Measurements from ENCODE around the gene TACC2. TPM values are rescaled to one million over a fixed set of nuclear protein-coding genes. Genes with fewer than 3 reads are reported as not detected.

TACC2 gene
- total RNA-seq, 4 donors from 2014 or later = 95.9 to 122 (median 114) TPM

GRCh38 chr10:122135251-122136025 lies 146.5 kb downstream of the TACC2 start:
- Histone ChIP-seq H3K4me1 (peaks cover 61 to 77% of the 10 kb centered on the region in 2 donors), H3K9me3 (no peaks in the 10 kb centered on the region), H3K27me3 (no peaks in the 10 kb centered on the region), H3K4me3 (replicated peaks in 1 of 3) (no peak overlapping the region), H3K36me3 (peaks cover 0 to 3% of the 10 kb centered on the region in 2 donors), H3K27ac (peak overlapping the region; percentile 86 to 97 (median 97))
- WGBS, 2 donors = 66 to 70% methylated on average over 12 to 13 of the region's 13 CpGs
- intact Hi-C loops (cut with DNase I) = no loop called here
- no peak for TF ChIP-seq CTCF (IDR thresholded peaks at IDR 0.05)
- peak in 1 of 2 donors; percentile 62 for TF ChIP-seq POLR2A (IDR thresholded peaks at IDR 0.05)
- peak; percentile 57 to 62 for DNase-seq

- WGBS, 2 donors = 36 to 63% methylated on average over 16 of the region's 16 CpGs
- H3K36me3 ChIP-seq = peaks cover 0 to 3% of the 10 kb centered on the region in 2 donors
- no peaks in the 10 kb centered on the region for H3K9me3 ChIP-seq
- TF ChIP-seq POLR2A (IDR thresholded peaks at IDR 0.05) = peak in 1 of 2 donors; percentile 72
- TF ChIP-seq CTCF (IDR thresholded peaks at IDR 0.05) = no peak
- no peaks in the 10 kb centered on the region for H3K27me3 ChIP-seq
- H3K4me3 ChIP-seq (replicated peaks in 1 of 3) = no peak overlapping the region
- peak overlapping the region; percentile 86 to 97 (median 97) for H3K27ac ChIP-seq
- DNase-seq = peak; percentile 85 to 93
- intact Hi-C loops (cut with DNase I) = no loop called here
- H3K4me1 ChIP-seq = peaks cover 56 to 79% of the 10 kb centered on the region in 2 donors
Observed at GRCh38 chr10:122138831-122139625, 150.1 kb downstream of the TACC2 start.

- peaks cover 0 to 3% of the 10 kb centered on the region in 2 donors for H3K36me3 ChIP-seq
- no peaks in the 10 kb centered on the region for H3K9me3 ChIP-seq
- H3K27me3 ChIP-seq = no peaks in the 10 kb centered on the region
- peaks cover 52 to 74% of the 10 kb centered on the region in 2 donors for H3K4me1 ChIP-seq
- H3K27ac ChIP-seq = peak overlapping the region; percentile 86 to 97 (median 97)
- DNase-seq = no peak
- intact Hi-C loops (cut with DNase I) = no loop called here
- WGBS, 2 donors = 73 to 79% methylated on average over 7 to 10 of the region's 10 CpGs
- no peak for TF ChIP-seq CTCF (IDR thresholded peaks at IDR 0.05)
- H3K4me3 ChIP-seq (replicated peaks in 1 of 3) = no peak overlapping the region
Observed at GRCh38 chr10:122139627-122140170, 150.7 kb downstream of the TACC2 start.

- peak in 1 of 2 donors; percentile 24 for TF ChIP-seq POLR2A (IDR thresholded peaks at IDR 0.05)
- no peak for TF ChIP-seq CTCF (IDR thresholded peaks at IDR 0.05)
- H3K4me1 ChIP-seq = peaks cover 48 to 66% of the 10 kb centered on the region in 2 donors
- H3K27me3 ChIP-seq = no peaks in the 10 kb centered on the region
- H3K36me3 ChIP-seq = peaks cover 3% of the 10 kb centered on the region in 2 donors
- H3K4me3 ChIP-seq (replicated peaks in 1 of 3) = no peak overlapping the region
- intact Hi-C loops (cut with DNase I) = no loop called here
- peak; percentile 77 to 86 for DNase-seq
- WGBS, 2 donors = 45 to 55% methylated on average over 9 of the region's 9 CpGs
- H3K27ac ChIP-seq = peak overlapping the region; percentile 86 to 97 (median 97)
- no peaks in the 10 kb centered on the region for H3K9me3 ChIP-seq
Observed at GRCh38 chr10:122140461-122140902, 151.5 kb downstream of the TACC2 start.

All from thyroid gland (tissue), 4 donors.